ENCODE measurements around the gene PTPN7.
"Not testable (repeated sequence)": the region's sequence is repeated elsewhere in the genome, so short reads cannot be mapped to it uniquely, and the experiment has no call there.

Gene PTPN7

DNA sequence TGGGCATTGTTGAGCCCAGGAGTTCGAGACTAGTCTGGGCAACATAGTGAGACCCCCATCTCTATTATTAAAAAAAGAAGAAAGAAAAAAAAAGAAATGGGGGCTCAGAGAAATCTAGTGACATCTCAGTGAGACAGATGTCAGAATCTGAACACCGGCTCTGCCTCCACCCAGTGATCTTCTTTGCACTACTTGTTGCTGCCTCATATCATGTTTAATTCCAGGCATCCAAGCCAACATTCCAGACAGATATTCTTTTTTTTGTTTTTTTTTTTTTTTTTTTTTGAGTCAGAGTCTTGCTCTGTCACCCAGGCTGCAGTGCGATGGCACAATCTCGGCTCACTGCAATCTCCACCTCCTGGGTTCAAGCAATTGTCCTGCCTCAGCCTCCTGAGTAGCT lies 10.8 kb downstream of the PTPN7 start:
- DNase-seq = no peak

GRCh38 chr1:202148391-202148790 lies 12.0 kb downstream of the PTPN7 start:
- no peak for DNase-seq

GRCh38 chr1:202146993-202147392 lies 13.4 kb downstream of the PTPN7 start:
- DNase-seq = no peak

GRCh38 chr1:202146279-202146678 lies 14.1 kb downstream of the PTPN7 start:
- no peak for DNase-seq

DNA sequence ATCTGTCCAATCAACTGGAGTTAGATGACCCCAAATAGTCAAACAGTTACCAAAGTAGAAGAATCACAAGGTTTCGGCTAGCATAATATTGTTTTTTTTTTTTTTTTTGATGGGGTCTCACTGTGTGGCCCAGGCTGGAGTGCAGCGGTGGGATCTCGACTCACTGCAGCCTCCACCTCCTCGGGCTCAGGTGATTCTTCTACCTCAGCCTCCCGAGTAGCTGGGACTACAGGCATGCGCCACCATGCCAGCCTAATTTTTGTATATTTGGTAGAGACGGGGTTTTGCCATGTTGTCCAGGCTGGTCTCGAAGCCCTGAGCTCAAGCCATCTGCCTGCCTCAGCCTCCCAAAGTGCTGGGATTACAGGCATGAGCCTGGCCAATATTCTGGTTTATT lies 14.7 kb downstream of the PTPN7 start:
- not testable (repeated sequence) for DNase-seq

DNA sequence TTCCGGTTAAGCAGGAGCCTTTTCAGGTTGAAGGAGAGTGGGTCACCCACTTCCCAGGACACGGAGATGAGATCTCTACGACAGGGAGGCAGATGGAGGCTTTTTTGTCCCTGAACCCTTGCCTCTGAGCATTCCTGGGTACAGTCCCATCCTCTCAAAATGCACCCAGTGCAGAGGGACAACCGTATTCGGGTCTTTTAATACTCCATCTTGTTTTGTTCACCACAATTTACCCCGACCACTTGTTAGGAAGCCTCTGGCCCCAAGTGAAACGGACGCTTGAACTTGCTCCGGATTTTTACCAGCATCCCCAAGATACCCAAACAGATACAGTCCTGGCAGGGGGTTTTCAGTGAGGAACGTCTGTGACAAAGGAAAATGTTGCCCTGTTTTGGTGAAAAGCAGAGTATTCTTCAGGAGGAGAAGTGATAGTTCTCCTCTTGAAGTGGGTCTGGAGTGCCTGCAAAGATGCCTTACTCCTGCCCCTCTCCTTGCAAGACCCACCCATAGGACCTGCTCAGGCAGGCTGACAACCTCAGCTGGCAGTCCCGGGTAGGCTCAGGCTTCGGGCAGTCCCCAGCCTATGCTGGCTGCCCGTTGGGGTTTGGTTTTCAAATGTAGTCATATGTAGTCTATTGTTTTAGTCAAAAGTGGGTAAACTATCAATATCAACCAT lies 15.2 kb downstream of the PTPN7 start:
- no peak for DNase-seq

- DNase-seq = peak; percentile 45
These were observed 15.9 kb downstream of the PTPN7 start, which contains the start of gene ARL8A for GRCh38 chr1:202144402-202145067. ARL8A (minus strand) TSS chr1:202144737; CDS start chr1:202144572, 165 bp downstream.

DNA sequence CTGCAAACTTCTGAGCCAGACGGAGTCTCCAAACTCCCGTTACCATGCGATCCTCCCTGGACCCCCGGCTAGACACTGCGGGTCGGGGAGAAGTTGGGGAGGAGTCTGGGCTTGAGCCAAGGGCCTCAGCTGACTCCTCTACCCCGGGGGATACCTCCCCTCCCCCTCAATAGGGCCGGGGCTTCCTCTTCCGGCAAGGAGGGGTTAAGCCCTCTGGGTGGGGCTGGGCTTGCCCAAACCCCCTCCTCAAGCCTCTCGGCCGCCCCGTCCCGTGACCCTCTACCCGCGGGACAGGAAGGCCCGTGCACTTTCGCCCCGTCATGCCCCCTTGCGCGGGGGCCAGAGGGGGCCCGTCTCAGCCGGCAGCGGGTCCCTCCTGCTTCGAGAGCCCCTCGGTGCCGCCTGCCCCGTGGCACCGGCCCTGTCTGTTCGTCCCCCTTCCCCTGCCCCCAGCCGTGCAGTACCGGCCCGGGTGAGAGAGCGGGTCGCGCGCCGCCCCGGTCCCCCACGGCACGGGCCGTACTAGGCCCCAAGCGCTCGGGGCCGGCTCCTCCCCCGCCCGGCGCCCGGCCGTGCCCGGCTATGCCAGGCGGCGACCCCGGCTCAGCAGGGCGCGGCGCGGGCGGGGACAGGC lies 16.5 kb downstream of the PTPN7 start:
- no peak for DNase-seq

DNA sequence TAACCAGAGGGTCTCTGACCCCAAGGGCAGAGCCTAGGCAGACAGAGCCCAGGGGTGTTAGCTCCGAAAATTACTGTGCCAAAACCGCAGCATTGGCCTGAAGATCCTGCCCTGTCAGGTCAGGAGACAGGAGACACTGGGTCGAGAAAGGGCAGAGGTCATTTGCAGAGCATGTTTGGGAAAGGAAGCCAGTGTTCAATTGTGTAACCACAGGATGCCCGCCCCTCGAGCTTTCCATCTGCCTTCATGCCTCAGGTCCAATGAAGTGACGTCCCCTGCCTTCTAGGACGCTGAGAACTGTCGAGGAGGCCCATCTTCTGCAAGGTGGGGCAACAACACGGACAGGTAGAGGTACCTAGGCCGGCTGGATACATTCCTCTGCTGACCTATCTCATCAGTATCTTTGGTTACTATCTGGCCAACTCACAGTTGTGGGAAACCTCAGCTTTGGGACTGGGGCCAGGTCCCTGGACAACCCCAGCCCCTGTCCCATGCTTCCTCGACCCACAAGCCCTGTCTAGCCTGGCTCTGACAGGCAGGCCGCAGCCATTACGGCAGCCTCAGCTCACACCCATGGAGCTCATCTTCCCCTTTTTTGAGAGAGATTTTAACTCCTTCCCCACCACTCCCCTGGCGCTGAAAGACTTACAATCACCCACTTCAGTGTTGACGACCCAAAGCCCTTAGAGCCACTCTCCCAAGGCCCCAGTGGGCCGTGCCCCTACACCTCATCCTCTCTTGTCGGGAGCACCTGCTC lies 17.2 kb downstream of the PTPN7 start:
- DNase-seq = no peak

GRCh38 chr1:202141468-202141867 lies 18.9 kb downstream of the PTPN7 start:
- not testable (repeated sequence) for DNase-seq

DNA sequence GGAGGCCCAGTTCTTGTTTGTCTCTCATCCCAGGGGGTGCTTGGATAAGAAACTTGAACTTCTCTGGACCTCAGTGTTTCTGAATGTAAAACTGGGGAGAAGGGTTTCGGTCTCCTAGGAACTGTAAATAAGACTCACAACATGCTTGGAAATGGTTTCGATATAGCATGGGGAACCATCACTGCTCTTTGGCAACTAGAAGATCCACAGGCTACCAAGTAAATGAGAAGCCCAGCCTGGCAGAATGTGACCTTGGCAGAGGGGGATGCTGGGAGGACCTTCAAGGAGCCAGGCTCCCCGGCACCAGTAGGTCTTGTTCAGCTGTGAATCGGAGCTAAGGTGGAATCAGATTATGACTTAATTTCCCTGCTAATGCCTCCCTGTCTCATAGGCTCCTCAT lies 19.6 kb downstream of the PTPN7 start:
- no peak for DNase-seq

- DNase-seq = peak; percentile 30
These were observed 25.1 kb downstream of the PTPN7 start for GRCh38 chr1:202135221-202135721.

- no peak for DNase-seq
These were observed 25.7 kb downstream of the PTPN7 start for GRCh38 chr1:202134645-202135172.

DNA sequence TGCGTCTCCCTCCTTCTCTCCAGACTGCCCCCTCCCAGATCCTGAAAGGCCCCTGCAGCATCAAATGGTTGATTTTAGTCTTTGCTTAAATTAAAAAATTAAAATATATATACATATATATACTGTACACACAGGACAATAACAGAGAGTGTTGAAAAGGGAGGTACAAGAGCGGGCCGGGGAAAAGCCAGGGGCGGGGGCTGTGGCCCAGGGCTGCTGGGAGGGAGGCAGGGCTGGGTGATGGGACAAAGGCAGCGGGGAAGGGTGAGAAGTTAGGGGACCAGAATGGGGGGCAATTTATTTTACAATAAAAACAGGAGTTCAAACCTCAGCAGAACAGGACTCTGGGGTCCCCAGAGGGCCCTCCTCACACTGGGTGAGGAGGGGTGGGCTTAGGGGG lies 26.4 kb downstream of the PTPN7 start:
- no peak for DNase-seq

DNA sequence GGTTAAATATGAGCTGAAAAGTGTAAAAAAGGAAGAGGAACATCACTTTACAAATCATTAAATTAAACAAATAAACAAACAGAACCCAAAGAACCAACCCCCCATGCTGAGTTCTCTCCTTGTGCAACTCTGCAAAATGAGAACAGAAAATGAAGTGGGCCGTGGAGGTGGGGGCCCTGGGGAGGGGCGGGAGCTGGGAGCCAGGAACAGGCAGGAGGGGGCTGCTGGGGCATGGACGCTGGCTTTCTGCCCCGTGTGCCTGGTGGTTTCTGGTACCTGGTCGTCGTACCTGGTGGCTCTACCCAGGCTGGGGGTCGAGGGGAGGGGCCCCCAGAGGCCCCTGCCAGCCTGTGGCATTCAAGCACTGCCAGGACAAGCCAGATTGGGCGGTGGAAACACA lies 26.9 kb downstream of the PTPN7 start:
- no peak for DNase-seq

DNA sequence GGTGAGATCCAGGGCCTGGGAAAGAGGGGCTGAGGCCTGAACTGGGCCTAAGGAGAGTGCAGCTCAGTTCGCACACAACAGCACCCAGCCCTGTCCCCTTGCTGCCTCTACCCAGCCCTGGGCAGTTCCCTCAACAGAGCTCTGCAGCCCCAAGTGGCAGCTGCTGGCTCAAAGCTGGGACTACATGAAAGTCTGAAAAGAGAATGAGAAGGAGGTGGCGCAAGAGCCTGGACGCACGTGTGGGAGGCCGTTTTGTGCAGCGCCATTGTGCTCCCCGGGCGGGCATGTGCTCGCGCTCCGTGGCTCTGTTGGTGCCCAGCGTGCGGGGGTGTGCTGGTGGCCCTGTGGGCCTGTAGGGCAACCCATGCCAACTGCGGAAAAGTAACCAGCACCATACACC lies 27.4 kb downstream of the PTPN7 start:
- no peak for DNase-seq

DNA sequence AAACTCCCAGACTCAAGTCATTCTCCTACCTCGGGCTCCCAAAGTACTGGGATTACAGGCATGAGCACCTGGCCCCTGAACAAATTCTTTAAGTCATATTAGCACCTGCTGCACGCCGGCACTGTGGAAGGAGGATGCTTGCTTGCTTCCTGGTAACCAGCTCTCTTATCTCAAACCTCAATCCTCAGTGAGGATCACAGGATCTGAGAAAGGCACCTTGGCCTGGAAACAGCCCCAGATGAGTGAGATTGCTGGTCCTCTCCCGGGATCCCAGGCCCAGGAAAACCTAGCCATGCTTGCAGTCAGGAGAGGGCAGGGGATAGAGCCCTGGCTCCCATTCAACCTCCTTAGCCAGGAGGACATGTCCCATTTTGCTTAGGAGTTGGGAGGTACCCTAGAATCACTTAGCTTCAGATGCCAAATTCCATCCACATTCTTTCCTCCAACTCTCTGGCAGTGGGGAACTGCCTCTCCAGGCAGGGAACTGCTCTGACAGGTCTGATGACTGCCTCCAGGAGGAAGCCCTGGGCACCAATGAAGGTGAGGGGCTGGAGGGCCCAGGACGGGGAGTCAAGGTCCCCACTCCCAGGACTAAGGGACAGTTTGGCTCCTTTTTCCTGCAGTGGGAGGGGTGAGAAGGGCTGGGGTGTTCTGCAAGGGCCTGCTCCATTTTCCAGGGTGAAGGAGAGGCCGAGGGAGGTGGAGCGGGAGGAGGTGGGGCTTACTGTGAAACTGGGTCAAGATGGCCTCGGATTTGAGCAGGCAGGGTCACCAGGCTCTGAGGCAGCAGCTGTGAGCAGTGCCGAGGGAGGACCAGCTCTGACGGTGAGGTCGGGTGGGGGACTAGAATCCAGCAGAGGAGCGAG lies 28.2 kb downstream of the PTPN7 start:
- DNase-seq = no peak

DNA sequence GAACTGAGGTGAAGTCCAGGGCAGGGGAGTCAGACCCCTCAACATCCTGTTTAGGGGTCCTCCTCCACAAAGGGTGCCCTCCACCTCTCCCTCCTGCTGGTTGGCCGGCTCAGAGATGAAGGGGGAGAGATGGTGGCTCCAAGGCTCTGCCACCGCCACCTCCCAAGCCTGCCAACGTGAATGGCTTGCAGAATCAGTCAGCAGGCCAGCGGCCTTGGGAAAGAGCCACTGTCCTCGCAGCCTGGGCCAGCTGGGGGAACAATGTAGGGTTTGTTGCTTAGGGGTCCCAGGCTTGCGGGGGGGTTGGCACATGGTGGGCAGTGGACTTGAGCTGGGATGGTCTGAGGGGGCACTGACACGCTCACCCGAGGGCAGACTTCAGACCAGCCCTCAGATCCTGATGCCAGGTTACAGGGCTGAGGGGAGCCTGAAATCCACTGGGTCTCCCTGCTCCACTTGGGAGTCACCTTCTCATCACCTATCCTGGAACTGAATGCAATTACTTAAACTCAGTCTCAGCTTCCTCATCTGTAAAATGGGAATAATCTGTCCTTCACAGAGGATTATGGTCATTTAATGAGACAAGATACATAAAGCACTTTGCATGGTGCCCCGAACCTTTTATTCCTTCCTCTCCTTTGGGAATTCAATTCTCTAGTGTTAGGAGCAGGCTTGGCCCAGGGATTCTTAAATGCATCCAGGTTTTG lies 29.4 kb downstream of the PTPN7 start:
- DNase-seq = no peak

DNA sequence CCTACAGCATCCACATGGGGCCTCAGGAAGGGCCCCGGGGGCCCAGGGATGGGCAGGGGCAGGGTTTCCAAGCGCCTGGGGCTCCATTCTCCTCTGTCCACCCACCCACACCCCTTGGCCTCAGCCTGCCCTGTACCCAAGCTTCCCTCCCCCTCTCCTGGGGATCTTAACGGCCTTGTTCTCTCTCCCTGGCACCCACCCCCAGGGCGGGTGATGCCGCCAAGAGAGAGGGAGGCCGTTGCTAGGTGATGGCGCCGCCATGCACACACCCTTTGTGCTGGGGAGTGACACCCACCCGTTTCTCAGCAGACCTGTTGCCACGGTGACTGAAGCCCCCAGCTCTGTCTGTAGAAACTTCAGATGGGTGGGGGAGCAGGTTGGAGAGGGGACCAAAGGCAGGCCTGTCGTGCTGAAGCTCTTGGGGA lies 30.1 kb downstream of the PTPN7 start:
- no peak for DNase-seq

- DNase-seq = no peak
These were observed 30.7 kb downstream of the PTPN7 start for GRCh38 chr1:202129453-202130296.

All from NCI-H2171 (cell line).